HG02938 (cell line): ENCODE measurements around the gene GNAI2.
A peak's percentile ranks its signal among the peaks of the same experiment; 100 is the strongest.

Experiments
- ATAC-seq: cut with Tn5 transposase; IDR thresholded peaks from one replicate; pipeline ENCODE4 v1.9.1; 2021; ENCODE audit warnings: mild to moderate bottlenecking, moderate library complexity; ENCODE audit not compliant: unreplicated experiment

Gene GNAI2

GRCh38 chr3:50295553-50296431, 59.8 kb downstream of the GNAI2 start:
- ATAC-seq: no peak

- no peak for ATAC-seq
Observed at GRCh38 chr3:50296721-50297383, 60.8 kb downstream of the GNAI2 start.

- no peak for ATAC-seq
Observed at GRCh38 chr3:50297384-50297775, 61.4 kb downstream of the GNAI2 start.

GRCh38 chr3:50297896-50298725, 62.1 kb downstream of the GNAI2 start:
- ATAC-seq: no peak

- peak; percentile 84 for ATAC-seq
Observed at GRCh38 chr3:50298836-50299637, 63.0 kb downstream of the GNAI2 start, which contains the start of the genes HYAL3 and NAA80. HYAL3 (minus strand) TSS chr3:50299405; CDS start chr3:50295602, 3,803 bp downstream. NAA80 (minus strand) TSS chr3:50299405; CDS start chr3:50297463, 1,942 bp downstream.

GRCh38 chr3:50299638-50299928, 63.6 kb downstream of the GNAI2 start:
- no peak for ATAC-seq

- ATAC-seq: no peak
Observed at GRCh38 chr3:50299929-50300680, 64.1 kb downstream of the GNAI2 start.

GRCh38 chr3:50300681-50301254, 64.8 kb downstream of the GNAI2 start:
- ATAC-seq: no peak

- ATAC-seq: no peak
Observed at GRCh38 chr3:50302095-50303012, 66.3 kb downstream of the GNAI2 start.

- no peak for ATAC-seq
Observed at GRCh38 chr3:50303013-50303815, 67.2 kb downstream of the GNAI2 start, which contains the start of gene HYAL1. HYAL1 (minus strand) TSS chr3:50303574; CDS start chr3:50302956, 618 bp downstream.

GRCh38 chr3:50304601-50305000, 68.6 kb downstream of the GNAI2 start:
- no peak for ATAC-seq
